Renal cortical epithelial cell (primary cell): ENCODE measurements around the gene P4HB. TPM values are rescaled to one million over a fixed set of nuclear protein-coding genes. Genes with fewer than 3 reads are reported as not detected.

Source experiments
- DNase-seq: peaks from one replicate; pipeline ENCODE4 v3.0.0-alpha.2; 2011; ENCODE audit warnings: low read depth
- total RNA-seq: library from RNA; depleted of rRNA; stranded (reverse); fragments of >200 nt; gene quantifications from 2 replicates; pipeline ENCODE4 v1.2.3, GENCODE V29; 2014

P4HB gene
- total RNA-seq, 1 donor from 2014 or later = 1,064 TPM

DNA sequence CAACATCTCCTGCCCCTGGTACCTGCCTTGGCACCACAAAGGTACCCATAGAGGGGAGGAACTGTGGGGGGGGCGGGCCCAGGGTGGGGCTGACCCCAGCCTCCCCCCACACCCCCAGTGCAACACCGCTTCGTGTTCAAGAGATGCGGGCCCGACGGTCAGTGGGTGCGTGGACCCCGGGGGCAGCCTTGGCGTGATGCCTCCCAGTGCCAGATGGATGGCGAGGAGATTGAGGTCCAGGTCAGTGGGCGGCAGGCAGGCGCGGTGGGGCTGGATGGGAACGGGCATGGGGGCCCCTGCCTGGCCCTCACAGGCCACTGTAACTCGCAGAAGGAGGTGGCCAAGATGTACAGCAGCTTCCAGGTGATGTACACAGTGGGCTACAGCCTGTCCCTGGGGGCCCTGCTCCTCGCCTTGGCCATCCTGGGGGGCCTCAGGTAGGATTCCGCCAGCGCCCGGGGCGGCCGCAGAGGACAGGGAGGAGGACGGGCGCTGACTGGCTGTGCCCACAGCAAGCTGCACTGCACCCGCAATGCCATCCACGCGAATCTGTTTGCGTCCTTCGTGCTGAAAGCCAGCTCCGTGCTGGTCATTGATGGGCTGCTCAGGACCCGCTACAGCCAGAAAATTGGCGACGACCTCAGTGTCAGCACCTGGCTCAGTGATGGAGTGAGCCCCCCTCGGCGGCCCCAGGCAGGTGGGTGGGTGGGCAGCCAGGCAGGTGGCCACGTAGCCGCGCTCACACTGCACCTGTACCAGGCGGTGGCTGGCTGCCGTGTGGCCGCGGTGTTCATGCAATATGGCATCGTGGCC is 49.2 kb downstream of the P4HB start:
- no peak for DNase-seq

DNA sequence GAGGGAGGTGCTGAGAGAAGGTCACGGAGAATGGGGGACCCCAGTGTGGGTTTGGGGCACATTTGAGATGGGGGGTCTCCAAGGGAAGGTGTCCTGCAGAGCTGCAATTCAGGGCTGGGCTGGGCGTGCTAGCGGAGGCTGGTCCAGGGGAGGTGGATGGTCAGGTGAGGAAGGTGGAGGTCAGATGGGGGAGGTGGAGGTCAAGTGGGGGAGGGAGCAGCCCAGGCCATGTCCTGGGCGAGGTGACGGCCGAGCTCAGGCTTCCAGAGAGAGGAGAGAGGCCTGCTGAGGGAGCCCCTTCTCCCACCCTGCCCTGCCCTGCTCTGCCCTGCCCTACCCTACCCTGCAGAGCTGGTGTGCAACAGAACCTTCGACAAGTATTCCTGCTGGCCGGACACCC is 49.9 kb downstream of the P4HB start:
- no peak for DNase-seq

DNA sequence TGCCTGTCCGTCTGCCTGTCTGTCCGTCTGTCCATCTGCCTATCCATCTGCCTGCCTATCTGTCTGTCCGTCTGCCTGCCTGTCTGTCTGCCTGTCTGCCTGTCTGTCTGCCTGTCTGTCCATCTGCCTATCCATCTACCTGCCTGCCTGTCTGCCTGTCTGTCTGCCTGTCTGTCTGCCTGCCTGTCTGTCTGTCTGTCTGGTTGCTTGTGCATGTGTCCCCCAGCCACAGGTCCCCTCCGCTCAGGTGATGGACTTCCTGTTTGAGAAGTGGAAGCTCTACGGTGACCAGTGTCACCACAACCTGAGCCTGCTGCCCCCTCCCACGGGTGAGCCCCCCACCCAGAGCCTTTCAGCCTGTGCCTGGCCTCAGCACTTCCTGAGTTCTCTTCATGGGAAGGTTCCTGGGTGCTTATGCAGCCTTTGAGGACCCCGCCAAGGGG is 50.8 kb downstream of the P4HB start:
- no peak for DNase-seq

DNA sequence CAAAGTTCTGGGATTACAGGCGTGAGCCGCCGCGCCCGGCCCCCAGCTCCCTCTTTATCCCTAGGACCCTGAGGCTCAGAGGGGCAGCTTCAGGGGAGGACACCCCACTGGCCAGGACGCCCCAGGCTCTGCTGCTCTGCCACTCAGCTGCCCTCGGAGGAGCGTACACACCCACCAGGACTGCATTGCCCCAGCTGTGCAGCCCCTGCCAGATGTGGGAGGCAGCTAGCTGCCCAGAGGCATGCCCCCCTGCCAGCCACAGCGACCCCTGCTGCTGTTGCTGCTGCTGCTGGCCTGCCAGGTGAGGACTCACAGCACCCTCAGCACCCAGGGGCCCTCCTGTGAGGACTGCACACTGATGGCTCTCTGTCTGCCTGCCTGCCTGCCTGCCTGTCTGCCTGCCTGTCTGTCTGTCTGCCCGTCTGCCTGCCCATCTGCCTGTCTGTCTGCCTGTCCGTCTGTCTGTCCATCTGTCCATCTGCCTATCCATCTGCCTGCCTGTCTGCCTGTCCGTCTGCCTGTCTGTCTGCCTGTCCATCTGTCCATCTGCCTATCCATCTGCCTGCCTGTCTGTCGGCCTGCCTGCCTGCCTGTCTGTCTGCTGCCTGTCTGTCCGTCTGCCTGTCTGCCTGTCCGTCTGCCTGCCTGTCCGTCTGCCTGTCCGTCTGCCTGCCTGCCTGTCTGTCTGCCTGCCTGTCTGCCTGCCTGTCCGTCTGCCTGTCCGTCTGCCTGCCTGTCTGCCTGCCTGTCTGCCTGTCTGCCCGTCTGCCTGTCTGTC is 51.4 kb downstream of the P4HB start:
- no peak for DNase-seq

DNA sequence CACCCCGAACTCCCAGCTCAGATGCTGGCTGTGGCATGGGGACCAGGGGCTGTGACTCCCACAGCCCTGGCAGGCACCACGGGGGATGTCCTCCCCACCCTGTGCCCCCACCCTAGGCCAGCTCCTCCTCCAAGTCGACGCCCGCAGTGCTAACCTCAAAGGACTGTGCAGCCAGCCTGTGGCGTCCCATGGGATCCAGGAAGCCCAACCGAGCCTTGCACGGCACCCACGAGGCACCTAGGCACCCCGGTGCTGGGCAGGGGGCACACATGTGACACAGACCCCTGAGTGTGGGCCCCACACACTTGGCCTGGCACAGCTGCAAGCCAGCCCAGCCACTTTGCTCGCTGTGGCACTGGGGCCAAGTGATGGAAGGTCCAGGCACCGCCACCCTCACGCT is 52.5 kb downstream of the P4HB start:
- DNase-seq = no peak

DNA sequence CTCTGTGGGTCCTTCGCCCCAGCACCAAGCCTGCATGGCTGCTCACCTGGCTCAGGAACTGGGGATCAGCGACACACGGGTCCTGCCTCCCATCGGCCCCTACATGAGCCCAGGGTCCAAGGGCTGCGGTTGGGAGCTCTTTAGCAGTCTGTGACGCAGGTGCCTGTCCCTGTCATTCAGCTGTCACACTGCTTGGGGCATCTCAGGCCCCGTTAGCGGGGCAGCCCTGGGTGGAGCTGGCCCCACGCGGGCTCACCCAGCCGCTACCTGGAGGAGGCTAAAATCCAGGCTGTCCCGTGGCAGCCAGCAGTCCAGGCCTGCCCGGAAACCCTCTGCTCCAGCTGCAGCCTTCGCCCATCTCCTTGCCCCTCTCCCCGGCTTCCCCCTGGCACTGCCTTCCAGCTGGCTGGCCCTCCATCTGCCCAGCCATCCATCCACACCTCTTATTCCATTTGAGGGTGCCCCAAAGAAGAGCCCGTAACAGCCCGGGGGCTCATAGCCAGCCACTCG is 53.1 kb downstream of the P4HB start:
- DNase-seq = no peak

DNA sequence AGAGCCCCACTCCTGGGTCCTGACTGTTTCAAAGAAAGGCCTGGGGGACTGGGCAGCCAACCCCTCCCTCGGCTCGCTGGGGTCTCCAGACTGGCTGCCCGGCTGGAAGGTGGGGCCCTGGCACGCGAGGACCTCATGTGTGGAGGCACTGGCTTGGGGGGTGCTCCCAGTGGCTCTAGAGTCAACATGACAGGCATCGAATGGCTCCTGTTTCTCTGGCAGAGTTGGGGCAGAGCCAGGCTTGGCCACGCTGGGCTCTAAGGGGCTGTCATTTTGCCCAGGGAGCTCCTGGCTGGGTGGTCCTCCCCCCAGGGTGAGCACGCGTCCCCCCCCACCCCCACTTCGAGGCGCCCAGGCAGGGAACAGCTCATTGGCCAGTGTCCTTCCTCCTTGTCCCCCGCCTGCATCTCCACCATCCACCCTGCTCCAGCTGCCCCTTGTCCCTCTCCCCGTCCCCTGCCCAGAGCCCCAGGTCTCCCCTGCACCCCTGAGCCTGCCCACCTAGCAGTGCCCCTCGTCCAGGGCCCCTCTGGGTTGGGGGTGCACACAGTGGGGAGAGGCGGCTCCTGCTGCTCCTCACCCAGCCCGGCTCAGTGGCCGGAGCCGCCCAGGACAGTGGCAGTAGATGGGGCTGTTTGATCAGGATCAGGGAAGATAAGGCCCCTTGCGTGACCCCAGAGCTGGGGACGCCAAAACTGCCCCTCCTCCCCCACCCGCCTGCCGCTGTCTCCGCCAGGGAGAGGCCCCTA is 53.7 kb downstream of the P4HB start:
- DNase-seq = no peak

DNA sequence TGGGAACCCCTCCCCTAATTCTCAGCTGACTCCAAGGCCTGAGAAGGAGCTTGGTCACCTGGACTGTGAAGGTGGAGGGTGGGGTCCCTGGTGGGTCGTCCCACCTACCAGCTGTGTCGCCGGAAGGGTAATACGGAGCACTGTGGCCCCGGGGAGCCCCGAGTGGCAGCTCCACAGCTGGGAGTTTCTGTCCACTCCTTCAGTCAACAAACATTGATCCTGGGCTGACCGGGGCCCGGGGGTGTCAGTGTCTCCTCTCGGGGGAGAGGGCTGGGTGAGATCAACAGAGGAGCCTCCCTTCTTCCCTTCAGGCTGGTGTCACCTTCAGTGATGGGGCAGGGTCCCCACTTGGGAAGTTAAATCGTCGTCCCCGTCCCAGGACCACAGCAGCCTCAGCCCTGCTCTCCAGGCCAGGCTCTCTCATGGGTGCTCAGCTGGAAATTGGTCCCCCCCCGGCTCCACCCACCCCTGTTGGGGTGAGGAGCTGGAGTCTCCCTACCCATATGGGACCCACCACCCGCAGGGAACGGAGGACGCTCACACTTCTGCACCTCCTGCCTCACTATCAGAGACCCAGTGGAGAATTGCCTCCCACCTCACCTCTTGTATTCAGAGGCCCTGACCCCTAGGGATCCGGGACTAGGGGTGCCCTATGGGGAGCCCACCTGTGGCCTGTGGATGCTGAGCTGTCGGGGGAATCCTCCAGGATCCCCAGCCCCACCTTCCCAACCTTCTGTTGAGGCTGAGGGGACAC is 54.5 kb downstream of the P4HB start:
- no peak for DNase-seq

DNA sequence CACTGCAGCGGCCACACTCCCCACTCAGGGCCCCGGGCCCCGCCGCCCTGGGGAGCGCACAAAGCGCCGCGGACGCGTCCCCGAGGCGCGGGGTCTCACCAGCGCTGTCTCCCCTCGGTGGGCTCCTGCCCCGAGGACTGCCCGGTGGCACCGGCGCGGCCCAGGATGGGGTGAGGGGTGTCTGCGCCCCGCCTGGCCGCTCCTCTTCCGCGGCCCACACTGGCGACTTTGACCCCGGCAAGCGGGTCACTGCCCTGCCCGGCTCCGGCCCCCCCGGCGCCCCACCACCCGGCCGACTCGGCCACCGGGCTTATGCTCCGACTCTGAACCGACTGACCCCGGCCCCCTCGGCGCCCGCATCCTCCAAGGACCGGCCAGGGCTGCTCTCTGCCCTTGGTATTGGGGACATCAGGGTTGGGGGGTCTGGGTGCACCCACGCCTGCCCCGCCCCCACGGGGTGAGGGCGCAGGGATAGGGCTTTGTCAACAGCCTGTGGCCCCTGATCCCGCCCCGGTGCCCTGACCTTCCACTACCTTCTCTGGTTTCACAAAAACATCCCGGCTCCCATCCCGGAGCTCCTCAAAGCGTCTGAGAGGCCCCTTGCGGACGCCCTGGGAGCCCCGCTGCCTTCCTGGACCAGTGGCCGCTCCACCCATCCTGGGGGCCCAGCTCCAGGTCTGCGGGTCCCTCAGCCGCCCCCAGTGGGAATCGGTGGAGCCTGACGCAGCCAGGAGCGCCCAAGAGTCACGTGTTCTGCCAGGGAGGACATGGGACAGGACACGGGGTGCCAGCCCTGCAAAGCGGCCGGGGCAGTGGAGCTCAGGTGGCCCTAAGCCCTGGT is 55.6 kb downstream of the P4HB start:
- DNase-seq = no peak

DNA sequence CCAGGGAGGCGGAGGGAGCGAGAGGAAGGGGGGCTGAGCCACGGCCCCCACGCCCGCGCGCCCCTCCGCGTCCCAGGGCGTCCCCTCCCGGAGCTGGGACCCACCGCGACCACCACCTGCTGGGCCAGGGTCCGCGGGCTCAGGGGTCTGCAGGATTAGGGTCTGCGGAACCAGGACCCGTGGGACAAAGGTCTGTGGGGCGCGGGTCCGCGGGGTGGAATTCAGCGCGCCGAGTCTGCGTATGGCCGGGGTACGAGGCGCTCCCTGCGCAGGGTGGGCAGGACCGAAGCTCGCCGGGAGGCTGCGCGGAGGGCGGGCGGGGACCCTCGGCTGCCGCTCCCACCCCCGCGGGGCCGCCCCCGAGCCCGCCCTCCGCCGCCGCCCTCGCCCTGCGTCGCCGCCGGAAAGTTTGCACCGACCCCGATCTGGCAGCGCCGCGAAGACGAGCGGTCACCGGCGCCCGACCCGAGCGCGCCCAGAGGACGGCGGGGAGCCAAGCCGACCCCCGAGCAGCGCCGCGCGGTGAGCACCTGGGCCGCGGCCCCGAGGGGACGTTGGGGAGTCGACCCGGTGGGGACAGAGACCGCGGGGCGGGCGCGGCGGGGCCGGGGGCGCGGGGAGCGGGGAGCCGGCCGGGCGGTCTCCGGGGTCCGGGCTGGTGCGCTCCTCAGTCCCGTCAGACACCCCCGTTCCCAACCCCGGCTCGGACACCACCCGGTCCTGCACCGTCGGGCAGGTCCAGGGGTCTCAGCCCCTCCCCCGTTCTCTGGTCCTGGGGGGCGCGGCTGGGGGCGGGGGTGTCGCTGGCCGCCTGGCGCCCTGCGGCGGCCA is 56.4 kb downstream of the P4HB start, which contains the start of gene GCGR:
Gene GCGR, plus strand, starts transcription at position 423 of the 831 bp plus-strand sequence. CDS start 4,869 bp downstream, outside the sequence.
- DNase-seq = no peak

DNA sequence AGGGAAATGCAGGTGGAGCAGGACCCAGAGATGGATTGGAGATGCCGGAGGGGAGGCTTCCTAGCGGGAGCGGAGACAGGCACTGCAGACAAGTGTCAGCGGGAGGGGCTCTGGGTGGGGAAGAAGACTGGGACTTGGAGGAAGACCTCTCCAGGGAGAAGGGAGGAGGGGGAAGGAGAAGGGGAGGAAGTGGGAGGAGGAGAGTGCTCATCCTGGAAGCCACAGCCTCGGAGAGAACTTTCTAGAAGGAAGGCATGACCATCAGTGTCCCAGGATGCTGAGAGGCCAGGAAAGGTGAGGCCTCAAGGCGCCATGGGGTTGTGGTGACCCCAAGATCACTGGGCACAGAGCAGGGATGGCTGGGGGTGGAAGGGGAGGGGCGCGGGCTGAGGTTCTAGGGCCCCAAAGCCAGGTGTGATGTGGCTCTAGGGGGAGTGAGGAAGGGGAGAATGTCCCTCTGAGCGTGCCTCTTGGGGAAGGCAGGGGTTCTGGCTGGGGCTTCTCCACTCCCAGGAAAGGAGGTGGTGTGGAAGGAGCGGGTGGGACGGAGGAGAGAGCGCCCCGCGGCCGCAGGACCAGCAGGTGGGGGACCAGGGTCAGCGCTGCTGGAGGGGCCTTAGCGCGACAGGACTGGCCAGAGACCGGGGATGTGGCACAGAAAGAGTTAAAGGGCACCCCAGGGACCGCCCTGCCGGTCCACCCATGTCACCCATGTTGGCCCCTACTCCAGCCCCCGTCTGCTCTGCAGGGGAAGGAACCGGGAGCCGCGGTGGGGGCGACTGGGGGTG is 57.3 kb downstream of the P4HB start:
- no peak for DNase-seq

DNA sequence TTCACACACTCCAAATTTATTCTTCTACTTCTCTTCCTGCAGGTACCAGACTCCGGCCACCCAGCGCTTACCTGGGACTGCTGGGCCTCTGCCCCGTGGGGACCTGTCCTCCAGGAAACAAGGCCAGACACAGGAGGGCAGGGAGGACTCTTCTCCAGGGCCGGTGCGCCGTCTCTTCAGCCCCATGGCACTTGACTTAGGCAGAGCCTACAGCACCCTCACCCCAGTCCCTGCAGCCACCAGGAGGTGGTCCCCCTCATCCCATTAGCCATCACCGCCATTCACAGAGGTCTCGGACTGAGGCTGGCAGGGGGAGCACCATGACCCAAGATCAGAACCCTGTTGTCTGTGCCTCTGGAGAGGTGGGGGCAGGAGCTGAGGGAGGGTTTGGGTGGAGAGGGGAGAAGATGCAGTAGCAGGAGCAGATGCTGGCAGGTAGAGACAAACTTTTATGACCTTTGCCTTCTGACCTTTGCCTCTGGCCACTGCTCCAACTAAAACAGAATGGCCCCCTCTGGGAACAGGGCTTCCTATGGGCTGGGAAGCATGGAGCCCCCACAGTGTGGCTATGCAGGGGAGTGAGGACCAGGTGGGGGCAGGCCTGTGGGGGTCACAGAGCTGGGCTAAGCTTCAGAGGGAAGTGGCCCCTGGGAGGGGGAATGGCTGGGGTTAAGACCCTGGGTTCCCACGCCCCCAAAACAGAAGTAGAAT is 58.1 kb downstream of the P4HB start:
- no peak for DNase-seq

DNA sequence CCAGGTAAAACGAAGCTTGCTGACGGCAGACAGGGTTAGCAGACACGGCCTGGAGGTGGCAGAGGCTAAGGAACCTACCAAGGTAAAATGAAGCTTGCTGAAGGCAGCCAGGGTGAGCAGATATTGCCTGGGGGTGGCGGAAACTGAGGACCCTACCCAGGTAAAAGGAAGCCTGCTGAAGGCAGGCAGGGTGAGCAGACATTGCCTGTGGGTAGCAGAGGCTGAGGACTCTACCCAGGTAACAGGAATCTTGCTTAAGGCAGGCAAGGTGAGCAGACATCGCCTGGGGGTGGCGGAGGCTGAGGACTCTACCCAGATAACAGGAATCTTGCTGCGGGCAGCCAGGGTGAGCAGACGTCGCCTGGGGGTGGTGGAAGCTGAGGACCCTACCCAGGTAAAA is 59.0 kb downstream of the P4HB start:
- no peak for DNase-seq

DNA sequence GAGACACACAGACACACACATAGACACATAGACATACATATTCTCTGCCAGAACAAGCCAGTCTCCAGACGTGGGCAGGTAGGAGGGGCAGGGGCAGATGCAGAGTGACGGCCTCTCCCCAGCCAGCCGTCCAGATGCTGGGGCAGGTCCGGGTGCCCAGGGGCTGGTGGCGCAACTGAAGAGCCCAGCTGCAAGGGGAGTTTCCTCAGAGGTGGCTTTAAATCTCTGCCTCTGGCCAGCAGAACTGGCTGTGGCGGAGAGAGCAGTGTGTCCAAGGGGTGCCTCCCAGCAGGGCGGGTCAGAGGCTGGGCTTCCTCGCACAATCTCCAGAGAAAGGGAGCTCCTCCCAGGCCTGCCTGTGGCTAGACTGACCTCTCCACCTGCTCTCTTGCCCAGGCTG is 65.8 kb downstream of the P4HB start:
- DNase-seq = no peak

DNA sequence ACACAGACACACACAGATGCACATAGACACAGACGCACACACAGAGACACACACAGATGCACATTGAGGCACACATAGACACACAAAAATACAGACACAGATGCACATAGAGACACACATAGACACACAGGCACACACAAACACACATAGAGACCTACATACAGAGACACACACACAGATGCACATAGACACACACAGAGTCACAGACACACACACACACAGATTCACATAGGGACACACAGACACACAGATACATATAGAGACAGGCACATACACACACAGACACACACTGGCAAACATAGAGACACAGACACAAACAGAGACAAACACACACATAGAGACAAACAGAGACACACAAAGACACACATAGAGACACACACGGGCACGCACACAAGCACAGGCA is 66.3 kb downstream of the P4HB start:
- DNase-seq = no peak
